Kidney capillary endothelial cell (primary cell): ENCODE measurements around the gene ARMC10.
"Not testable (repeated sequence)": the region's sequence is repeated elsewhere in the genome, so short reads cannot be mapped to it uniquely, and the experiment has no call there.

Source experiments
- DNase-seq: peaks from one replicate; pipeline ENCODE4 v3.0.0-alpha.2; 2018; ENCODE audit warnings: low spot score

Gene ARMC10

GRCh38 chr7:103078226-103078625, 3.3 kb downstream of the ARMC10 start:
- DNase-seq, result not testable (repeated sequence)

GRCh38 chr7:103079836-103080235, 4.9 kb downstream of the ARMC10 start:
- no peak for DNase-seq

- no peak for DNase-seq
Observed at GRCh38 chr7:103080923-103081322, 6.0 kb downstream of the ARMC10 start.

- DNase-seq, result no peak
Observed at GRCh38 chr7:103082497-103082896, 7.6 kb downstream of the ARMC10 start.

- DNase-seq, result no peak
Observed at GRCh38 chr7:103083210-103083609, 8.3 kb downstream of the ARMC10 start.

GRCh38 chr7:103092321-103092720, 17.4 kb downstream of the ARMC10 start:
- not testable (repeated sequence) for DNase-seq

GRCh38 chr7:103093429-103093828, 18.5 kb downstream of the ARMC10 start:
- no peak for DNase-seq

- DNase-seq, result no peak
Observed at GRCh38 chr7:103094102-103094501, 19.2 kb downstream of the ARMC10 start.

GRCh38 chr7:103095558-103095957, 20.6 kb downstream of the ARMC10 start:
- not testable (repeated sequence) for DNase-seq

GRCh38 chr7:103097041-103097440, 22.1 kb downstream of the ARMC10 start:
- no peak for DNase-seq

- no peak for DNase-seq
Observed at GRCh38 chr7:103100348-103100747, 25.4 kb downstream of the ARMC10 start.

GRCh38 chr7:103101543-103101942, 26.6 kb downstream of the ARMC10 start:
- DNase-seq, result no peak

- DNase-seq, result no peak
Observed at GRCh38 chr7:103106005-103106702, 31.2 kb downstream of the ARMC10 start.

- DNase-seq, result not testable (repeated sequence)
Observed at GRCh38 chr7:103106703-103107070, 31.7 kb downstream of the ARMC10 start.

- DNase-seq, result peak; percentile 17
Observed at GRCh38 chr7:103113164-103113563, 38.2 kb downstream of the ARMC10 start.

- no peak for DNase-seq
Observed at GRCh38 chr7:103114576-103115008, 39.7 kb downstream of the ARMC10 start.

GRCh38 chr7:103115771-103116170, 40.8 kb downstream of the ARMC10 start:
- DNase-seq, result no peak

GRCh38 chr7:103116511-103116910, 41.6 kb downstream of the ARMC10 start:
- no peak for DNase-seq

- DNase-seq, result no peak
Observed at GRCh38 chr7:103116991-103117390, 42.1 kb downstream of the ARMC10 start.

- DNase-seq, result no peak
Observed at GRCh38 chr7:103117465-103117864, 42.5 kb downstream of the ARMC10 start.

- DNase-seq, result no peak
Observed at GRCh38 chr7:103119791-103120291, 44.9 kb downstream of the ARMC10 start.

GRCh38 chr7:103120362-103120761, 45.4 kb downstream of the ARMC10 start:
- no peak for DNase-seq

- no peak for DNase-seq
Observed at GRCh38 chr7:103121641-103122040, 46.7 kb downstream of the ARMC10 start.

- no peak for DNase-seq
Observed at GRCh38 chr7:103123529-103123928, 48.6 kb downstream of the ARMC10 start.
